Middle frontal gyrus (tissue), 1 donor: Measurements from ENCODE around the gene DNM1.
"Not testable (repeated sequence)": the region's sequence is repeated elsewhere in the genome, so short reads cannot be mapped to it uniquely, and the experiment has no call there.

Source experiments
- DNase-seq: peaks from one replicate; pipeline ENCODE4 v3.0.0-alpha.2; 2015; ENCODE audit warnings: low spot score; ENCODE audit errors: extremely low spot score

Gene DNM1

DNA sequence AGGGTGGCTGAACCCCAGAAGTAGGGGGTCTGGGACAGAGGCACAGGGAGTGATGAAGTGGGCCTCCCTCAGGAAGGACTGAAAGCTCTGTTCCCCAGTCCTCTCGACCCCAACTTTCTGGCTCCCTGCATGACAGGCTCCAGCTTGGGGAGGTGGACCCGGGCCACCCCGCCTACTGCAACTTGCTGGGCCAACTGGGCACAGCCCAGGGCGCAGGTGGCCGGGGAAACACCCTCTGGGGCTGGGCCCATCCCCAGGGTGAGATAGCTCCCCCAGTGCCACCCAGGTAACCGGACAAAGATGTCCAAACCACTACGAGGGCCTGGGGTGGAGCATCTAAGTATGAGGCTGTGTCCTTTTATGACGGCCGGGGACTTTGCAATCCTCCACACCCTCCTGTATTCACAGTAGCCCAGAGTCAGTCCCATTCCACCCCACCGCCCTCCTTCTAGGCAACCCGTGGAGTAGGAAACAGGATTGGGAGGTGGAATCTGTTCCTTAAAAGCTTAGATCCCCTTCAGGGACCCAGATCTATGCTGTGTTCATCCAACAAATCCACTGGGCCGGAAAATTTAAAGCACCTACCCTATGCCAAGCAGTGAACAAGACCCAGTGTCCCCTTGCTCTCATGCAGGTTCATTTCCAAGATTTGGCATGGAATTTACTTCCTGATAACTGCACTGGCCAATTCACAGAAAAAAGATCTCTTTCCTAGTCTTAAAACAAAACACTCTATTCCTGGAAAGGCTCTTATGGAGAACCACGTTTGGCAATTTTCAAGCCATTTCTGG, 19.9 kb downstream of the DNM1 start:
- no peak for DNase-seq

DNA sequence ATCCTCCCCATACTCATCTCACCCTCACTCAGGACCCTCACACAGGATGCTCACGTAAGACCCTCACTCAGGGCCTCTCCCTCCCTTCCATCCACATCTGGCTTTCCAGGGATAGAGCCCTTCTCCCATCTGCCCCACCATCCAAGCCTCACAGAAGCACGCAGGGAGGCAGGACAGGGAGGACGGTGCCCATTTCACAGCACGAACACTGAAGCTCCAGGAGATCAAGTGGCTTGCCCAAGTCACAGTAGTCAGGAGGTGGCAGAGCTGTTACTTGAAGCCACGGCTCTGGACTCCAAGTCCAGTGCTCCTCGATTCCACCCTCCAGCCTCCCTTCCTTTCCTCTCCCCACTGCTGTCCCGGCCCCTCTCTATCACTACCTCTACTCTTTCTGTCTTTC, 21.7 kb downstream of the DNM1 start:
- DNase-seq = no peak

DNA sequence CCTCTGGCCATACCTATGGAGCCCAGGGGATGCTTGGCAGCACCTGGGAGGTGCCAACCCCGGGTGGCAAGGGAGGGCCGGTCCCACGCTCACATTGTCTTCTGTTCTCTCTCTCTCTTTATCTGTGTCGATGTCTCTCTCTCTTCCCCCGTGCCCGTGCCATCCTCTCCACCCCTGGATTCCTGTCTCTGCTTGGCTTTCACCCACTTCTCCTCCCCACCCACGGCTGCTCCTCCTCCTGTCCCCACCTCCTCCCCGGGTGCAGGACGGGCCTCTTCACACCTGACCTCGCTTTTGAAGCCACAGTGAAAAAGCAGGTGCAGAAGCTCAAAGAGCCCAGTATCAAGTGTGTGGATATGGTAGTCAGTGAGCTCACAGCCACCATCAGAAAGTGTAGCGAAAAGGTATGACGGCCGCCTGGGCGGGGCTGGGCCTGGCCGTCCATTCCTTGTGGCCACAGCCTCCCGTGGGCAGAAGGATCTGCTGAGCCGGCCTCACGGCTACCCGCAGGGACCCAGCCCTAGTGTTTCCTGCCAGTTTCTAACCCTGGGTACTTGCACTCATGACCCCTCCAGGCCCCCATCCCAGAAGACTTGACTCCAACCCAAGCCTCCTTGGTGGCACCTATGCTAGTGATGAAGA, 22.7 kb downstream of the DNM1 start:
- DNase-seq = no peak

DNA sequence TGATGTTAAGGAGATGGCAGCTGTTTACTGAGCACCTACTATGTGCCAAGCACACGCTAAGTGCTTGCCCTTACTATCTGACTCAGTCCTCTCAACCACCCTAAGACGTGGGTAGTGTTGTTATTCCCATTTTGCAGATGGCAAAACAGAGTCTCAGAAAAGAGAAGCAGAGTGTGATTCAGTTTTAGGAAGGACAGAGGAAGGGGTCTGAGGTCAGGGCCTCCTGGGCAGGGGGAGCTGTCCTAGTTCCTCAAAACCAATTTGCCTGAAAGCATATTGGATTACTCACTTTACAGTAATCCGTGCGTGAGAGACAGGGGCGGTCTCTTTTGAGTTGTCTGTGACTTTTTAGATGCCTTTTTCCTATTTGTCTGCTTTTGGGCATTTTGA, 23.2 kb downstream of the DNM1 start:
- DNase-seq = no peak

DNA sequence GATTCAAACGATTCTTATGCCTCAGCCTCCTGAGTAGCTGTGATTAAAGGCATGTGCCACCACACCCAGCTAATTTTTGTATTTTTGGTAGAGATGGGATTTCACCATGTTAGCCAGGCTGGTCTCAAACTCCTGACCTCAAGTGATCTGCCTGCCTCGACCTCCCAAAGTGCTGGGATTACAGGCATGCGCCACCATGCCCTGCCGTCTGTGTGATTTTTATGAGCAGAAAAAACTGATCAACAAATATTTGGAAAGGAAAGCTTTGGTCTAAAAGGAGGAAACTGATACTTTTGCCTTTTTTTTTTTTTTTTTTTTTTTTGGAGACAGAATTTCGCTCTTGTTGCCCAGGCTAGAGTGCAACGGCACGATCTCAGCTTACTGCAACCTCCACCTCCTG, 27.7 kb downstream of the DNM1 start:
- not testable (repeated sequence) for DNase-seq

DNA sequence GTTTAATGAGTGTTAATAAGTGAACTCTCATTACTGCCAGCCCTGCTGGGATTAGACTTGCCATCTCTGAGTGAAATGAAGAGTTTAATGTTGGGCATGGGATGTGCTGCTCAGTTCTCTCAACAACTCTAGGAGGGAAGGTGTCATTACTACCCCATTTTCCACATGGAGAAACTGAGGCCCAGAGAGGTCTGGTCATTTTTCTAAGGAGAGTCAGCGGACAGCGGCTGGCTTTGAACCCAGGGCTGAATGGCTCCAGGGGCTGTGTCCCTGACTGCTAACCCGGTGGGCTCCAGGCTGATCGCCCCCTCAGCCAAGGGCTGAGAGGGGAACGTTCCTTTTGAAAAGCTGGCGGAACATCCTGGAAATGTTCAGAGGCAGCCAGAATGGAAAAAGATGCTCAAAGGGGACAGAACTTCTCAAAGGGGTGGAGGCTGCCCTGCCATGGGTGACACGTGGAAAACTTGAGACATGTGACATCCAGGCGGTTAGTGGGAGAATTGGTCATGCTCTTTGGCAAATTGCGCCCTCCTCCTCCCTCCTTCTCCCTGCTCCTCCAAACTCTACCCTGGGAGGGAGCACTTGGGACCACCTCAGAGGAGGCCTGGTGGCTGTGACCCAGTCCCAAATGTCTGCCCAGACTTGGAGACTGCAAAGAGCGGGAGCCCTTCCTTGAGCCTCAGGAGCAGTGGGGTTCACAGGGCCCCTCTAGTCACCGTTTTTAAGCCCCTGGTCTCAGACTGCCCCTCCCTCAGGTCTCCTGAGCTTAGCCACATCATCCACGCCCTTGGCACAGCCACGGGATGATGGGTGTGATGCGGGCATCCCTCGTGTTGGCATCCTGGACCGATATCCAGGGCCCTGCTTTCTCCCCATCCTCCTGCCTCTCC, 28.7 kb downstream of the DNM1 start:
- no peak for DNase-seq

DNA sequence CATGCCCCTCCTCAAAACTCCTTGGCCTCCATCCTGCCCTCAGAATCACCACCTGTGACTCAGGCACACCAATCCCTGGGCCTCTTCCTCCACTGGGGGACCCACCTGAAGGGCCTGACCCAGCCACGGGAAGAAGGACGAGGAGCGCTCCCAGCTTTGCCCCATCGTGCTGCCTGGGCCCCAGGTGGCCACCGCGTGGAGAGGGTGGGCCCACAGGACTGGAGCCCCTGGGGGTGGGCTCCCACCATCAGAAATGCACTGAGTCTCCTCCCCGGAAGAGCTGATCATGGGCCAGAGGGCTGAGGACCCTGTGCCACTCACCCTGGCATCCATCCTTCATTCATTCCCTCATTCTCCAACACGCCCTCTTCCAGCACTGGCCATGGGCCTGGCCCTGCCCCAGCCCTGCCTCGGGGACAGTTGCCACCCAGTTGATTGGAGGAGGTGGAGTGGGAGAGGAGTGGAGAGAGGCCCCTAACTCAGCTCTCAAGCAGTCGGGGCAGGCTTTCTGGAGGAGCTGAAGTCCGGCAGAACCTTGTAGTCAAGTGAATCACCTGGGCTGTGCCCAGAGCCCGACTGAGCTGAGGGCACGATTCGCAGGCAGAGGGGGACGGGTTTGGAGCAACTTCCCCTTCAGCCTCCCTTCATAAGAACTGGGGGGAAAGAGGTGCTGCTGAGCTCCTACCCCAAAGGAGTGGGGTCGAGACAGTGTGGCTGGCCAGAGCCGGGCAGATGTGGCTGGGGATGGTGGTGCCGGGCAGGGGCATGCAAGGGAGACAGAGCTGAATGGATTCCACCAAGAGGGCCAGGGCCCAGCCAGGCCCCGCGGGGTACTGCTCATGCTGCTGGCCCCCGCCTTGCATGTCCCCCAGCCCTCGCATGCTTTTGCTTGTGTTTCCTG, 29.6 kb downstream of the DNM1 start:
- no peak for DNase-seq

DNA sequence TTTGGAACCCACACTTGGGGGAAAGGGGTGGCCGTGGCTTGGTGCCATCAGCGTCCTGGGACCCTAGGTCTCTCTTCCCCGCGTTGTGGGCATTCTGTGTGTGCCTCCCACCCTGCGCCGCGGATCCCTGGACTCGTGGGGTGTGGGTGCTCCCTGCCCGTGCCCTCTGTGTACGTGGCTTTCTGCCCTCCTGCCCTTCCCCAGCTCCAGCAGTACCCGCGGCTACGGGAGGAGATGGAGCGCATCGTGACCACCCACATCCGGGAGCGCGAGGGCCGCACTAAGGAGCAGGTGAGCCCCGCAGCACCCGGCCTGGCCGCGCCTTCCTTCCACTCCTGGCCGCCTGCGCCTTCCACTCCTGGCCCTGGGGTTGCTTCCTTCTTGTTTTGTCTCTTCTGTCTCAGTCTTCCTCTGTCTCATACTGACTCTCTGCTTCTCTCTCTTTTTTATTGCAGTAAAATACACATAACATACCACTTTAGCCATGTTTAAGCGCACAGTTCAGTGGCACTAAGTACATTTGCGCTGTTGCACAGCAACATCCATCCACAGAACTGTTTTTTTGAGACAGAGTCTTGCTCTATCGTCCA, 30.7 kb downstream of the DNM1 start:
- no peak for DNase-seq

DNA sequence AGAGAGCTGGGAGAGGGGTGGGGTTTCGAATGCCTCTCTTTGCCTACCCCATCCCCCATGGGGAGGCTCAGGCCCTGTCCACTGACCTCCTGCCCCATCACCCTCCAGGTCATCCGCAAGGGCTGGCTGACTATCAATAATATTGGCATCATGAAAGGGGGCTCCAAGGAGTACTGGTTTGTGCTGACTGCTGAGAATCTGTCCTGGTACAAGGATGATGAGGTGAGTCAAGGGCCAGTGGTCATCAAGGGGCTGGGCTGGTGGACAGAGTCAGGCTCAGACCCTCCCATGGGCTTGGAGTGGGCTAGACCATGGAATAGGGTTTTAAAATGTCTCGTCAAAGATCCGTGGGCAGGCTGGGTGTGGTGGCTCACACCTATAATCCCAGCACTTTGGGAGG, 38.9 kb downstream of the DNM1 start:
- no peak for DNase-seq

DNA sequence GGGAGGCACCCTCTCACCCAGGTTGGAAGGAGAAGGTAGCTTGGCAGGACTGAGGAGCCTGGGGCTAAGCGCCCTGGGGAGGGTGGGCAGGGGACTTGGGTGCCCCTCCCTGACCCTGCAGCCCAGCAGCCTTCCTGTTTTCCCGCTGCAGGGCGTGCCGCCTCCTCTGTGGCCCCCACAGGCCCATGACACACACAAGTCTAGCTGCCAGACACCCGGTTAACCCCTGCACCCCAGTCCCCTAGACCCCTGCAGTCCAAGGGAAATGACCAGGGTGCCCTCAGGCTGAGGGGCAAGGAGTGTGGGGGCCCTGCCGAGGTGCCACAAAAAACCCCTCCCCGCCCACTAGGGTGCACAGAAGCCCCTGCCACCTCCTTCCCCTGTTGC, 39.6 kb downstream of the DNM1 start:
- DNase-seq = no peak

DNA sequence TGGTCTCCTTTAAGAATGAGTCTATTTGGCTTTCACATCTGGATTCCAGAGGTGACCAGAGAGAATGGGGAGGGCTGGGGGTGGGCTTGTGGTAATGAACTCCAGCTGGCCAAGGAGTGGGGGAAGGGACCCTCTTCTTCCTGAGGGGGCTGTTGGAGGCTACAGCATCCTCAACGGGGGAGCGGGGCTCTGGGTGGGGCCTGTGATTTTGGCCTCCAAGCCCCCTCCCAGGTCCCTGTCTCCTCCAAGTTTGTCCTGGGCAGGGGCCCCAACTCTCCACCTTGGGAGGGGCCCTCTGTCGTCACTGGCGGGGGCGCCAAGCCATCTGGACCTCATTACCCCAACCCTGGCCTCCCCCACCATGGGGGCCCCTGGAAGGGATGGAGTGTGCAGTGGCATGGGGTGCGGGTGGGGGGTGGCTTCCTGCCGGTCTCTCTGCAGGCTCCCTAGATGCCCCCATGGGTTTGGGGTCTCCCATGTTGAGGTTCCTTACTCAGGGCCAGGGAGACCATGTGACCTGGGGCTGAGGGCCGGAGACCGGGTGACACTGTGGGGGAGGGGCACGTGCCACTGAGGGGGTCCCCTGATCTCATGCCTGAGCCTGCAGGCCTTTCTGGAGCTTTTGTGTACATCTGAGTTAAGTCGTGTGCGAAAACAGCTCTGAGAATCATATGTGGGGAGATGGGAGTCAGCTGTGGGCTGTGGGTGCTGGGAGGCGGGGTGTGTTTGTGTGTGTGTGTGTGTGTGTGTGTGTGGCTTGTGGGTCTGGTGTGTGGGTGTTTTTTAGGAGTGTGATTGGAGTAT, 40.2 kb downstream of the DNM1 start:
- no peak for DNase-seq

DNA sequence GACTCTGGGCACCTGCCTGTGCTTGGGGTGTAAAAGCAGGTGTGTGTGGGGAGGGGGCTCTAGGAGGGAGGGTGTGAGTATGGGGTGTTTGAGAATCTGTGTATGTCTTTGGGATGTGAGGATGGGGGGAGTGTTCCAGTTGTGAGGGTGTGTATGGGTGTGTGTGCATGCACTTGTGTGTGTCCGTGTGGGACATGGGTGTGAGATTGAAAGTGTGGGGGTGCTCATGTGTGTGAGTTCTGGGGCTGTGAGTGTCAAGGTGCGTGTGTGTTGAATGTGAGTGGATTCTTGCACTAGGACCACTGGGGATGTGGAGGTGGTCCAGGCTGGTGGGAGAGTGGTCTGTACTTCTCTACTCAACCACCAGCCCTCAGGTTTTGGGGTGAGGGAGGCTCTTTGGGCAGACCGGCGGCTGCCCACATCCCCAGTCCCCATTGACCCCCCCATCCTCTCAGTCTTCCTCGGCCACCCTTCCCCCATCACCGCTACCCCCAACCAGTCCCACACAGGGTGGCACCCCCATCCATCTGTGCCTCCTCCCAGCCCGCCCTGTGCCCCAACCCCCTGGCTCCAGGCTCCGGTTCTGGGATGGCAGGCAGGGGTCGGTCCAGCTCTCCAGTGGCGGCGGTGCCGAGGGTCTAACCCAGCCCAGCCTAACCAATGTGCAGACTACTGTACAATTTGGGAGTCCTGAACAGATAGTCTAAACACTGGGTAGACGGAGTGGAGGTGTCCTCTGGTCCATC, 41.1 kb downstream of the DNM1 start:
- no peak for DNase-seq

DNA sequence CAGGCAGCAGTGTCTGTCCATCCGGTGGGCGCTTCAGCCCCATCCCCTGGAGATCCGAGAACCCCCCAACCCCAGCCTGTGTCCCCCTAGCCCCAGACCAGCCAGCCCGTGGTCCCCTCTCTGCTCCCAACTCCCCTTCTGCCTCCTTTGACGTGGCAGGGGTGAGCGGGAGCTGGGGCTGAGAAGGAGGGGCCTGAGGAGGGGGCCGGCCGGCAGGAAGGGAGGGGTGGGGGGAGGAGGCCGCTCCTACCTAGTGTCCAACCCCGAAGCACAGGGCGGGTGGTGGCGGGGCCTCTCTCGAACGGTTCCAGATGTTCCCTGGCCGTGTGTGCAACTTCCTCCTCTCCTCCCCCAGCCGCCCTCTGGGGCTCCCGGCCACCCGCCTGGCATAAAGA, 41.7 kb downstream of the DNM1 start:
- DNase-seq = no peak

DNA sequence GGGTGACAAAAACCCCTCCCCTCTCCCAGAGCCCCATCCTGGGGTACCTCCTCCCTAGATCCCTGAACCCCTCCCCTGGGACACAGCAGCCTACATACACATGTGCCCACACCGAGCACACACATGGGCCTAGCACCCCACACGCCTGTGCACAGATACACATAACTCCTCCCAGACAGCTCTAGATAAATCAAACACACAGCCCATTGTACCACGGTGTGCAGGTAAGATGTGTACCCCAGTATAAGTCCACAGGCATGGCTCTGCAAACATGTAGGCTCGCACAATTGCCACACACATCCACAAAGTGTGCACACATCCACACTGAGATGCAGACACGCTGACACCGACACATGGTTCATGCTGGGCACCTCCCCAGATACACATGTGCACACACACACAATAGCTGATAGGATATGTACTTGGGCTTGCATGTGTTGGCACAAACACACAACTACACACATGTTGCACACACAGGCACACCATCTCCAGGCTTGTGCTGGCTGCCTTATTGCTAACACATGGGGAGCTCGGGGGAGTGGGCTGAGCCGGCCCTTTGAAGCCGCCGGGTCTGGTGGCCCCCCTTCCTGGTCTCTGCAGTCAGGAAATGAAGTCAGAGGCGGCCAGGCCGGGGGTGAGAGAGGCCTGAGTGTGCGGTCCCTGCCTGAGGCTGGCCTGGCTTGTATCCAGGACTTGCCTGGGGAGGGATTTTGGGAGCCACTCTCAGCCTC, 42.4 kb downstream of the DNM1 start:
- no peak for DNase-seq

DNA sequence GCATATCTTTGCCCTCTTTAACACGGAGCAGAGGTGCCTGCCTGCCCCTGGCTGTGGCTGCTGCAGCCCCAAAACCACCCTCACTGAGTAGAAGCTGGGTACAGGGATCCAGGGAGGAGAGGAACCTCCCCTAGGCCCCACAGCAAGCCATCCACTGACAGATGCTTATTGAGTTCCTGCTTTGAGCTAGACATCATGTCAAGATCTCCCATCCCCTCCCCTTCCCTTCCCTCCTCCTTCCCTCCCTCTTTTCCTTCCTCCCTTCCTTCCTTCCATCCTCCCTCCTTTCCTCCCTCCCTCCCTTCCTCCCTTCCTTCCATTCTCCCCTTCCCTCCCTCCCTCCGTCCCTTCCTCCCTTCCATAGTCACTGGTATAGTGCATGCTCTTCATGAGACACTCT, 43.3 kb downstream of the DNM1 start:
- DNase-seq = no peak

DNA sequence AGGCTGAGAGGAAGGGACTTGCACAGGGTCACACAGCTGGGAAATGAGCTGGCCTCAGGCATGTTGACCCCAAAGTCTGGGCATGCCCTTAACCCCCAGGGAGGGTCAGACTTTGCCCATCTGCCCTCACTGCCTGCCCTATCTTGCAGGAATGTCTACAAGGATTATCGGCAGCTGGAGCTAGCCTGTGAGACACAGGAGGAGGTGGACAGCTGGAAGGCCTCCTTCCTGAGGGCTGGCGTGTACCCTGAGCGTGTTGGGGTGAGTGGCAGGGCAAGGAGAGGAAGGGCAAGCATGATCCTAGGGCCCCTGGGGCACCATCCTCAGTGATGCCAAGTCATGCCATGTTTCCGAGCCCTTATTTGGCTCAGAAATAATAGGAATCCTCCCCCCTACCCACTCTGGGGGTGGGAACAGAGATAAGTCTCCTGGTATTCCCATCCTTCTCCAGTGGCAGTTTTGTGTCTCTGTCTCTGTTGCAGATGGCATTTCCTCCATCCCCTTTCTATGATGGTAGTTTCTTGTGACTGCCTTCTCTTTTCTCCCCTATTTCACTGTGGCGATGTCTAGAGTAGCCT, 44.1 kb downstream of the DNM1 start:
- no peak for DNase-seq

DNA sequence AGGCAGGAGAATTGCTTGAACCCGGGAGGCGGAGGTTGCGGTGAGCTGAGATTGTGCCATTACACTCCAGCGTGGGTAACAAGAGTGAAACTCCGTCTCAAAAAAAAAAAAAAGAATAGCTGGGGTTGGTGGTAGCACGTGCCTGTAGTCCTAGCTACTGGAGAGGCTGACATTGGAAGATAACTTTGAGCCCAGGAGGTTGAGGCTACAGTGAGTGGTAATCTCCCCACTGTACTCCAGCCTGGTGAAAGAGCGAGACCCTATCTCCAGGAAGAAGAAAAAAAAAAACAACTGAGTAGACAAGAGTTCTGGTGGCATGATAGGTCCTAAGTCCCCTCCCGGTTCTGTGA, 46.4 kb downstream of the DNM1 start:
- no peak for DNase-seq
